Measurements from ENCODE around the gene CPD. TPM values are rescaled to one million over a fixed set of nuclear protein-coding genes. Genes with fewer than 3 reads are reported as not detected.

The CPD gene
- total and polyA plus RNA-seq, 9 of the 15 experiments (the other 6 are each of a cell fraction or from before 2014, with no cell fraction given), result 4.5 to 24.4 (median 20.4) TPM

DNA sequence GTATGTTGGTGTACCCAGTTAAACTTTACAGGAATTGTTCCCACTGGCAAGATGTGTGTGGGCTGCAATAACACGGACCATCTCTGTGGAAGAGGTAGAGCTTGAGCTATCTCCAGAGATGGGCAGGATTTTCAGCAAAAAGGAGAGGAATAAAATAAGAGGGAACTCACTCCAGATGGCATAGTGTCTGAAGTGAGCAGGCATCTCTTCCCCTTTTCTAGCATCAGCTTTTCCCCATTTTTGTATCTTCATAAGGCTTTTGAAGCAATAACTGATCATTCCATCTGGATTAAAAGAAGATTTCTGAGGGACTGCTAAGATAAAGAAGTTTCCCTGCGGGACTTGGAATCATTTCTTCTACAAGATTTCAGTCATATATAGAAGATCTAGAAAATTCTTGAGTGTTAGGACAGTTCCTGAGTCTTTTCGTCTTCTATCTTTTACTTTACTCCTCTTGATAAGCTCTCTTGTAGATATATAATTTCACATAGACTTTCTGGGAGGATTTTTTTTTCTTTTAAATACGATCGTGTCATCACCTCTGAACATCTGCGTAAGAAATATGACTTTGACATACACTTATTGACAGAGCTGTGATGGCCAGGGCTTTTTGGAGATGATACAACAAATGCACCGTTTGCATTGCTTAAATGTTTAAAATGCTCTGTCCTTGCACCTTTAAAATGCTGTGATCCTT is 2.1 kb downstream of the CPD start:
- TF ChIP-seq HES1 (IDR thresholded peaks at IDR 0.05; ENCODE audit: low read depth) (no peak), ZNF3 (CRISPR knock-in tag; IDR thresholded peaks at IDR 0.05) (no peak), ELF1 (tag; IDR thresholded peaks at IDR 0.05) (0 out of 2 replicates have a peak, but pooled peaks have one; percentile 16), OTX1 (CRISPR knock-in tag; IDR thresholded peaks at IDR 0.05) (no peak), NEUROD1 (IDR thresholded peaks at IDR 0.05; ENCODE audit: borderline replicate concordance, low read depth, low read length, partially characterized antibody) (no peak), MEIS2 (IDR thresholded peaks at IDR 0.05; ENCODE audit: partially characterized antibody) (peak; percentile 75), ARNT (IDR thresholded peaks at IDR 0.05) (0 out of 4 replicates have a peak, but pooled peaks of 1 of the 2 experiments have one; percentile 62), SIN3B (IDR thresholded peaks at IDR 0.05; ENCODE audit: low read depth) (no peak), XRCC4 (IDR thresholded peaks at IDR 0.05; ENCODE audit: extremely low read depth, insufficient read depth, insufficient read length) (no peak), SPI1 (IDR thresholded peaks at IDR 0.05; ENCODE audit: borderline replicate concordance, low read depth, low read length) (peak; percentile 57; the same call in 1 of the 2 replicates)
- TF ChIP-seq, protein P1, sequence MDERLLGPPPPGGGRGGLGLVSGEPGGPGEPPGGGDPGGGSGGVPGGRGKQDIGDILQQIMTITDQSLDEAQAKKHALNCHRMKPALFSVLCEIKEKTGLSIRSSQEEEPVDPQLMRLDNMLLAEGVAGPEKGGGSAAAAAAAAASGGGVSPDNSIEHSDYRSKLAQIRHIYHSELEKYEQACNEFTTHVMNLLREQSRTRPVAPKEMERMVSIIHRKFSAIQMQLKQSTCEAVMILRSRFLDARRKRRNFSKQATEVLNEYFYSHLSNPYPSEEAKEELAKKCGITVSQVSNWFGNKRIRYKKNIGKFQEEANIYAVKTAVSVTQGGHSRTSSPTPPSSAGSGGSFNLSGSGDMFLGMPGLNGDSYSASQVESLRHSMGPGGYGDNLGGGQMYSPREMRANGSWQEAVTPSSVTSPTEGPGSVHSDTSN (CRISPR knock-in tag; IDR thresholded peaks at IDR 0.05; ENCODE audit: low read depth), result no peak
- TF ChIP-seq, protein P1 (tag; conservative IDR thresholded peaks at IDR 0.05; ENCODE audit: low read depth), result peak; percentile 67
- TF ChIP-seq, protein P2, sequence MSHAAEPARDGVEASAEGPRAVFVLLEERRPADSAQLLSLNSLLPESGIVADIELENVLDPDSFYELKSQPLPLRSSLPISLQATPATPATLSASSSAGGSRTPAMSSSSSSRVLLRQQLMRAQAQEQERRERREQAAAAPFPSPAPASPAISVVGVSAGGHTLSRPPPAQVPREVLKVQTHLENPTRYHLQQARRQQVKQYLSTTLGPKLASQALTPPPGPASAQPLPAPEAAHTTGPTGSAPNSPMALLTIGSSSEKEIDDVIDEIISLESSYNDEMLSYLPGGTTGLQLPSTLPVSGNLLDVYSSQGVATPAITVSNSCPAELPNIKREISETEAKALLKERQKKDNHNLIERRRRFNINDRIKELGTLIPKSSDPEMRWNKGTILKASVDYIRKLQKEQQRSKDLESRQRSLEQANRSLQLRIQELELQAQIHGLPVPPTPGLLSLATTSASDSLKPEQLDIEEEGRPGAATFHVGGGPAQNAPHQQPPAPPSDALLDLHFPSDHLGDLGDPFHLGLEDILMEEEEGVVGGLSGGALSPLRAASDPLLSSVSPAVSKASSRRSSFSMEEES (CRISPR knock-in tag; IDR thresholded peaks at IDR 0.05), result no peak
- peaks cover 21 to 30% of the 10 kb centered on the region in 2 experiments for H3K4me1 ChIP-seq (replicated peaks in 1 of 2; ENCODE audit: control insufficient read depth in 2 of 2, insufficient read depth in 2 of 2, low read length in 2 of 2)
- no peak for ATAC-seq
- H3K4me3 ChIP-seq, result peak overlapping the region; percentile 72
- H3K27ac ChIP-seq (ENCODE audit: extremely low read depth, low read depth, low read length), result no peak overlapping the region
- H2AFZ ChIP-seq (ENCODE audit: low read depth, low read length), result no peak overlapping the region
- no peak overlapping the region; a peak in 1 of 4 replicates for H3K9ac ChIP-seq (ENCODE audit: insufficient read depth in 1 of 2, low read depth in 2 of 2, low read length in 2 of 2)
- 4% methylated on average over 7 of the region's 7 CpGs for WGBS (ENCODE audit: insufficient coverage, low coverage, missing lambda C conversion rate)
- no peaks in the 10 kb centered on the region for H3K9me1 ChIP-seq (ENCODE audit: control insufficient read depth, insufficient read depth, low read length)
- DNase-seq (ENCODE audit: extremely low read depth in 1 of 4, low spot score in 3 of 4), result no peak
- BruUV-seq (replicated peaks), result no TSS peak
- no peaks in the 10 kb centered on the region for H3K27me3 ChIP-seq (ENCODE audit: control insufficient read depth in 2 of 2, insufficient read depth in 2 of 2, low read length in 2 of 2)
- H3K4me2 ChIP-seq (ENCODE audit: insufficient read depth, low read length), result peak overlapping the region; percentile 88
- POLR2A ChIA-PET, result interaction anchor here (0.7 to 2.6 kb wide), 7 partner anchors 9 to 37 kb away, joined by 3 to 10 read pairs (median 4); no protein-coding TSS in a partner anchor
- H3K36me3 ChIP-seq (ENCODE audit: control insufficient read depth, insufficient read depth, low read length), result peaks cover 6% of the 10 kb centered on the region; the same call in 2 of the 3 replicates
- in situ Hi-C loops (cut with MboI) (no loop called here), intact Hi-C loops (cut with micrococcal nuclease) (no loop called here)
- FAIRE-seq, result no peak
- CTCF ChIA-PET (ENCODE audit: low intra/inter-chr PET ratio), result no interaction called here
- H3K79me2 ChIP-seq (ENCODE audit: control insufficient read depth, insufficient read depth, low read length), result peaks cover 34% of the 10 kb centered on the region
- no peaks in the 10 kb centered on the region for H3K9me3 ChIP-seq (replicated peaks; ENCODE audit: control insufficient read depth, insufficient read depth, low read depth, low read length)
- H4K20me1 ChIP-seq (replicated peaks; ENCODE audit: control insufficient read depth, insufficient read depth, low read length), result peaks cover 6% of the 10 kb centered on the region; the same call in 1 of the 2 replicates
